Testis (tissue), 3 donors: ENCODE results near the gene RPS6KA5. TPM values are rescaled to one million over a fixed set of nuclear protein-coding genes. Genes with fewer than 3 reads are reported as not detected.

Experiments used
- DNase-seq: peaks from one replicate; pipeline ENCODE4 v3.0.0-alpha.2; 2019
- H3K27ac ChIP-seq, 2 donors: fragments of 200-600 bp; sonication (generic); one replicate each; pipeline ENCODE4 v1.5.1; 2019
- H3K27me3 ChIP-seq: fragments of 200-600 bp; sonication (generic); one replicate; pipeline ENCODE4 v1.5.1; 2019
- H3K36me3 ChIP-seq: fragments of 200-600 bp; sonication (generic); one replicate; pipeline ENCODE4 v1.5.1; 2017; ENCODE audit warnings: low read depth; ENCODE audit errors: missing control alignments
- H3K4me1 ChIP-seq: fragments of 200-600 bp; sonication (generic); one replicate; pipeline ENCODE4 v1.5.1; 2019
- H3K4me3 ChIP-seq, 2 donors: fragments of 200-600 bp; sonication (generic); one replicate each; pipeline ENCODE4 v1.5.1; 2017 to 2019
- H3K9me3 ChIP-seq: fragments of 200-600 bp; sonication (generic); one replicate; pipeline ENCODE4 v1.5.1; 2017
- CTCF ChIP-seq, 3 experiments: fragments of 450-650 bp in 2 of 3; fragments of 200-600 bp in 1 of 3; sonication (generic) in 1 of 3; IDR thresholded peaks; one replicate each; pipeline ENCODE4 v1.5.1; 2016 to 2019; ENCODE audit warnings: antibody characterized with exemption in 3 of 3, mild to moderate bottlenecking in 2 of 3, moderate library complexity in 1 of 3
- POLR2A ChIP-seq: fragments of 450-650 bp; IDR thresholded peaks from one replicate; pipeline ENCODE4 v1.6.1; 2017; ENCODE audit warnings: antibody characterized with exemption, mild to moderate bottlenecking, moderate library complexity
- WGBS, 2 donors: methylation state at CpG; one replicate each; pipeline ENCODE4 v1.1.5; 2018; 5-methylcytosine and 5-hydroxymethylcytosine counted together
- intact Hi-C: fragments of 100-400 bp; cut with DNase I; formaldehyde crosslinking; loops from one replicate; pipeline ENCODE4 v1.15.1; 2023; ENCODE audit warnings: low total_unique reads
- polyA plus RNA-seq: library from polyadenylated mRNA; stranded (reverse); fragments of 350-450 nt; fragmentation: Illumina TruSeq; extraction: RNeasy Lipid Tissue Mini Kit (QIAGEN cat#74804); gene quantifications from one replicate; pipeline ENCODE4 v1.2.3, GENCODE V29; 2014; ENCODE audit warnings: low read depth, low replicate concordance; ENCODE audit not compliant: insufficient read depth
- total RNA-seq, 2 donors: library from RNA; depleted of rRNA; stranded (reverse); fragments of >200 nt; gene quantifications; one replicate each; pipeline ENCODE4 v1.2.3, GENCODE V29; 2016

RPS6KA5 gene
- total and polyA plus RNA-seq, 3 donors from 2014 or later, result 6.4 to 11.0 (median 9.4) TPM

- H3K4me3 ChIP-seq, result peak overlapping the region; percentile 19 to 91
- DNase-seq, result no peak
Observed at GRCh38 chr14:91061056-91061887, 831 bp upstream of the RPS6KA5 start.

GRCh38 chr14:91059576-91060350 lies 678 bp downstream of the RPS6KA5 start:
- 1 to 2% methylated on average over 14 to 46 of the region's 72 CpGs for WGBS, 2 donors
- peaks cover 9% of the 10 kb centered on the region for H3K4me1 ChIP-seq
- H3K4me3 ChIP-seq, result peak overlapping the region; percentile 90 to 91
- intact Hi-C loops, result no loop called here
- no peaks in the 10 kb centered on the region for H3K36me3 ChIP-seq
- H3K9me3 ChIP-seq, result no peaks in the 10 kb centered on the region
- peak; percentile 69 for DNase-seq
- no peaks in the 10 kb centered on the region for H3K27me3 ChIP-seq
- H3K27ac ChIP-seq, result peak overlapping the region; percentile 98
- no peak for TF ChIP-seq POLR2A
- TF ChIP-seq CTCF (IDR thresholded peaks at IDR 0.05), result no peak

More at GRCh38 chr14:91061056-91061887, 831 bp upstream of the RPS6KA5 start:
- H3K27ac ChIP-seq, result peak overlapping the region; percentile 42 to 66
- peaks cover 12% of the 10 kb centered on the region for H3K4me1 ChIP-seq
- H3K36me3 ChIP-seq, result no peaks in the 10 kb centered on the region
- WGBS, 2 donors, result 0 to 1% methylated on average over 26 of the region's 26 CpGs
- H3K9me3 ChIP-seq, result no peaks in the 10 kb centered on the region
- no peaks in the 10 kb centered on the region for H3K27me3 ChIP-seq
- TF ChIP-seq CTCF (IDR thresholded peaks at IDR 0.05) (no peak), POLR2A (no peak)
- intact Hi-C loops, result no loop called here

GRCh38 chr14:91058042-91058581 lies 2.3 kb downstream of the RPS6KA5 start:
- intact Hi-C loops, result no loop called here
- WGBS, 2 donors, result 71 to 73% methylated on average over 6 of the region's 6 CpGs
- no peak overlapping the region for H3K4me3 ChIP-seq
- no peaks in the 10 kb centered on the region for H3K27me3 ChIP-seq
- H3K9me3 ChIP-seq, result no peaks in the 10 kb centered on the region
- no peak for DNase-seq
- H3K27ac ChIP-seq, result no peak overlapping the region
- no peaks in the 10 kb centered on the region for H3K36me3 ChIP-seq
- TF ChIP-seq CTCF (IDR thresholded peaks at IDR 0.05) (no peak), POLR2A (no peak)
- H3K4me1 ChIP-seq, result peaks cover 9% of the 10 kb centered on the region

DNA sequence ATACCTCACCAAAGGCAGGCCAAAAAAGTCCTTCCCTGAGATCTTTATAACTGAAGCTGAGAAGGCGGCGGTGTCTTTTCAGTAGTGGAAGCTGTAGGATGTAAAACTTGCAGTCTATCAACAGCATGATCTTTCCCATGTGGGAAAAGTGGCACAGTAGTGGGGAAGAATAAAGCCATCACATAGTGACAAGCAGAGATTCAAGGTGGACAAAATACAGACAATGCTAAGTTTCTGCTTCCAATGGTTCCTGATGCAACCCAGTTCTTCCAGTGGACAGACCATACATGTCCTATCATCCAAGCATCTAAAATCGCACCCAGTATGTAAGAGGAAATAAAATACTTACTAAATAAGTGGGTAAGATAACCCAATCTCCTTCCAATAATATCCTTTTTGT lies 4.1 kb downstream of the RPS6KA5 start:
- Histone ChIP-seq H3K4me1 (peaks cover 9% of the 10 kb centered on the region), H3K27me3 (no peaks in the 10 kb centered on the region), H3K4me3 (no peak overlapping the region), H3K36me3 (no peaks in the 10 kb centered on the region), H3K27ac (no peak overlapping the region), H3K9me3 (no peaks in the 10 kb centered on the region)
- 92 to 96% methylated on average over 3 of the region's 3 CpGs for WGBS, 2 donors
- intact Hi-C loops, result no loop called here
- no peak for DNase-seq
- TF ChIP-seq POLR2A, result no peak
- TF ChIP-seq CTCF (IDR thresholded peaks at IDR 0.05), result no peak
